CD4-positive, alpha-beta T cell (primary cell): Measurements from ENCODE around the gene NLE1. TPM values are rescaled to one million over a fixed set of nuclear protein-coding genes. Genes with fewer than 3 reads are reported as not detected.
A peak's percentile ranks its signal among the peaks of the same experiment; 100 is the strongest.

Experiments used
- ATAC-seq: fragments of 200-7000 bp; cut with Tn5 transposase; one replicate; pipeline ENCODE4 v1.10.0; 2022; ENCODE audit warnings: mild to moderate bottlenecking; ENCODE audit not compliant: poor library complexity
- CTCF ChIA-PET: fragments of 350-600 bp; sonication (Branson Sonifier 250); formaldehyde crosslinking; loops from one replicate; lab custom pipeline; 2021; ENCODE audit warnings: antibody characterized with exemption, inconsistent platforms; lab: Charles Lee
- POLR2A ChIA-PET: fragments of 350-600 bp; sonication (Branson Sonifier 250); formaldehyde crosslinking; loops from one replicate; lab custom pipeline; 2021; ENCODE audit warnings: antibody characterized with exemption, inconsistent platforms; lab: Charles Lee
- DNase-seq, 14 experiments: peaks; one replicate each; pipeline ENCODE4 v3.0.0-alpha.2; 2013 to 2020; ENCODE audit warnings: mixed read lengths in 2 of 14
- H3K27ac ChIP-seq, 2 donors: one replicate each; pipeline versions ENCODE4 v1.5.1 to v1.7.0; 2013; ENCODE audit warnings: low read length in 2 of 2, low read depth in 1 of 2, mild to moderate bottlenecking in 1 of 2
- H3K27me3 ChIP-seq, 2 experiments: 1 replicate in 1 of 2; 2 replicates in 1 of 2; pipeline versions ENCODE4 v1.6.1 to v1.7.0; 2013; ENCODE audit warnings: low read length in 2 of 2, control low read depth in 1 of 2, mild to moderate bottlenecking in 1 of 2, moderate library complexity in 1 of 2; ENCODE audit not compliant: insufficient read depth in 2 of 2, control insufficient read depth in 1 of 2
- H3K36me3 ChIP-seq: one replicate; pipeline ENCODE4 v1.6.1; 2013; ENCODE audit warnings: low read length, control low read depth; ENCODE audit not compliant: insufficient read depth
- H3K4me1 ChIP-seq: one replicate; pipeline ENCODE4 v1.6.1; 2013; ENCODE audit warnings: low read length, control low read depth; ENCODE audit not compliant: insufficient read depth
- H3K4me3 ChIP-seq: one replicate; pipeline ENCODE4 v1.5.1; 2013; ENCODE audit warnings: mild to moderate bottlenecking, low read length, moderate library complexity
- H3K9me3 ChIP-seq, 2 experiments: 1 replicate in 1 of 2; 2 replicates in 1 of 2; pipeline versions ENCODE4 v1.6.1 to v1.7.0; 2013; ENCODE audit warnings: low read length in 2 of 2, mild to moderate bottlenecking in 2 of 2, control low read depth in 1 of 2, moderate library complexity in 1 of 2; ENCODE audit not compliant: control insufficient read depth in 1 of 2, insufficient read depth in 1 of 2
- H3K27ac Mint-ChIP-seq: one replicate; pipeline ENCODE4 v1.8.0; 2020; ENCODE audit warnings: mixed read lengths
- H3K27me3 Mint-ChIP-seq: one replicate; pipeline ENCODE4 v1.8.0; 2021; ENCODE audit warnings: mixed read lengths
- H3K36me3 Mint-ChIP-seq: one replicate; pipeline ENCODE4 v1.8.0; 2021; ENCODE audit warnings: low read depth, mixed read lengths
- H3K4me1 Mint-ChIP-seq: one replicate; pipeline ENCODE4 v1.8.0; 2021; ENCODE audit warnings: low read depth, mixed read lengths
- H3K4me3 Mint-ChIP-seq: one replicate; pipeline ENCODE4 v1.8.0; 2020; ENCODE audit warnings: mild to moderate bottlenecking, mixed read lengths
- H3K9me3 Mint-ChIP-seq: one replicate; pipeline ENCODE4 v1.8.0; 2020; ENCODE audit warnings: mixed read lengths
- intact Hi-C, 2 experiments: fragments of 100-400 bp; cut with DNase I in 1 of 2; cut with micrococcal nuclease in 1 of 2; formaldehyde crosslinking; loops; one replicate each; pipeline versions ENCODE4 v1.15.1 to v1.9.0; 2023 to 2025; cut with DNase I, micrococcal nuclease
- total RNA-seq, 174 experiments: library from RNA in 2 of 174; stranded (reverse) in 2 of 174; gene quantifications; one replicate each; pipeline ENCODE4 v1.2.3 and lab custom pipeline; 2021 to 2026
- TF ChIP-seq, protein P1 (sequence below): fragments of 200-600 bp; IDR thresholded peaks from one replicate; pipeline ENCODE4 v1.8.0; 2022; ENCODE audit warnings: antibody characterized with exemption, mild to moderate bottlenecking

Gene NLE1
- total RNA-seq, 2 experiments from 2014 or later = 8.9 to 9.5 TPM

GRCh38 chr17:35167666-35168065, 25.6 kb upstream of the NLE1 start:
- no peak overlapping the region for H3K27ac Mint-ChIP-seq
- POLR2A ChIA-PET = interaction anchor here (1.0 to 1.1 kb wide), 2 partner anchors 104 to 208 kb away, joined by 3 read pairs; no protein-coding TSS in a partner anchor

GRCh38 chr17:35167046-35167445, 24.9 kb upstream of the NLE1 start:
- H3K9me3 Mint-ChIP-seq = no peaks in the 10 kb centered on the region
- intact Hi-C loops = loop anchor here in 1 of 2 experiments (10.0 kb wide), 1 partner anchor 638 kb away; the partner anchor contains the start of gene TAF15
- peak in 1 of 14 experiments; percentile 25 for DNase-seq
- TF ChIP-seq, protein P1, sequence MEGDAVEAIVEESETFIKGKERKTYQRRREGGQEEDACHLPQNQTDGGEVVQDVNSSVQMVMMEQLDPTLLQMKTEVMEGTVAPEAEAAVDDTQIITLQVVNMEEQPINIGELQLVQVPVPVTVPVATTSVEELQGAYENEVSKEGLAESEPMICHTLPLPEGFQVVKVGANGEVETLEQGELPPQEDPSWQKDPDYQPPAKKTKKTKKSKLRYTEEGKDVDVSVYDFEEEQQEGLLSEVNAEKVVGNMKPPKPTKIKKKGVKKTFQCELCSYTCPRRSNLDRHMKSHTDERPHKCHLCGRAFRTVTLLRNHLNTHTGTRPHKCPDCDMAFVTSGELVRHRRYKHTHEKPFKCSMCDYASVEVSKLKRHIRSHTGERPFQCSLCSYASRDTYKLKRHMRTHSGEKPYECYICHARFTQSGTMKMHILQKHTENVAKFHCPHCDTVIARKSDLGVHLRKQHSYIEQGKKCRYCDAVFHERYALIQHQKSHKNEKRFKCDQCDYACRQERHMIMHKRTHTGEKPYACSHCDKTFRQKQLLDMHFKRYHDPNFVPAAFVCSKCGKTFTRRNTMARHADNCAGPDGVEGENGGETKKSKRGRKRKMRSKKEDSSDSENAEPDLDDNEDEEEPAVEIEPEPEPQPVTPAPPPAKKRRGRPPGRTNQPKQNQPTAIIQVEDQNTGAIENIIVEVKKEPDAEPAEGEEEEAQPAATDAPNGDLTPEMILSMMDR = no peak
- POLR2A ChIA-PET = interaction anchor here (1.0 to 1.1 kb wide), 2 partner anchors 105 to 208 kb away, joined by 3 read pairs; no protein-coding TSS in a partner anchor
- H3K4me3 Mint-ChIP-seq = no peak overlapping the region
- CTCF ChIA-PET = interaction anchor here (2.1 kb wide), 1 partner anchor 146 kb away, joined by 8 read pairs; no protein-coding TSS in a partner anchor
- no peaks in the 10 kb centered on the region for H3K36me3 ChIP-seq
- no peak overlapping the region for H3K27ac Mint-ChIP-seq
- H3K4me1 Mint-ChIP-seq = peaks cover 38% of the 10 kb centered on the region
- peaks cover 27% of the 10 kb centered on the region for H3K4me1 ChIP-seq
- no peaks in the 10 kb centered on the region for H3K27me3 ChIP-seq
- H3K4me3 ChIP-seq = no peak overlapping the region
- no peaks in the 10 kb centered on the region for H3K27me3 Mint-ChIP-seq
- no peak for ATAC-seq
- H3K27ac ChIP-seq = no peak overlapping the region
- no peaks in the 10 kb centered on the region for H3K36me3 Mint-ChIP-seq
- no peaks in the 10 kb centered on the region for H3K9me3 ChIP-seq

More at GRCh38 chr17:35167666-35168065, 25.6 kb upstream of the NLE1 start:
- no peaks in the 10 kb centered on the region for H3K9me3 ChIP-seq
- H3K4me3 ChIP-seq = no peak overlapping the region
- no peaks in the 10 kb centered on the region for H3K27me3 Mint-ChIP-seq
- TF ChIP-seq, protein P1 = no peak
- intact Hi-C loops = loop anchor here in 1 of 2 experiments (10.0 kb wide), 1 partner anchor 637 kb away; the partner anchor contains the start of gene TAF15
- peaks cover 27% of the 10 kb centered on the region for H3K4me1 ChIP-seq
- no peaks in the 10 kb centered on the region for H3K27me3 ChIP-seq
- H3K9me3 Mint-ChIP-seq = no peaks in the 10 kb centered on the region
- DNase-seq = no peak
- H3K36me3 Mint-ChIP-seq = no peaks in the 10 kb centered on the region
- ATAC-seq = no peak
- peaks cover 38% of the 10 kb centered on the region for H3K4me1 Mint-ChIP-seq
- no peak overlapping the region for H3K27ac ChIP-seq
- H3K4me3 Mint-ChIP-seq = no peak overlapping the region
- H3K36me3 ChIP-seq = no peaks in the 10 kb centered on the region
- CTCF ChIA-PET = no interaction called here

GRCh38 chr17:35166526-35166925, 24.4 kb upstream of the NLE1 start:
- POLR2A ChIA-PET = interaction anchor here (1.4 kb wide), 2 partner anchors 76 to 373 kb away, joined by 4 read pairs; partner anchors contain the start of gene SLFN5
- ATAC-seq = no peak
- Histone ChIP-seq H3K27ac (no peak overlapping the region), H3K4me3 (no peak overlapping the region), H3K4me1 (peaks cover 27% of the 10 kb centered on the region), H3K36me3 (no peaks in the 10 kb centered on the region), H3K9me3 (no peaks in the 10 kb centered on the region), H3K27me3 (no peaks in the 10 kb centered on the region)
- H3K36me3 Mint-ChIP-seq = no peaks in the 10 kb centered on the region
- H3K27ac Mint-ChIP-seq = no peak overlapping the region
- CTCF ChIA-PET = interaction anchor here (0.7 to 2.1 kb wide), 3 partner anchors 76 to 146 kb away, joined by 3 to 8 read pairs (median 3); partner anchors contain the start of gene SLFN5
- no peak overlapping the region for H3K4me3 Mint-ChIP-seq
- H3K4me1 Mint-ChIP-seq = peaks cover 38% of the 10 kb centered on the region
- no peaks in the 10 kb centered on the region for H3K27me3 Mint-ChIP-seq
- peak in 1 of 14 experiments; percentile 19 for DNase-seq
- no peaks in the 10 kb centered on the region for H3K9me3 Mint-ChIP-seq
- intact Hi-C loops = loop anchor here in 1 of 2 experiments (10.0 kb wide), 1 partner anchor 638 kb away; the partner anchor contains the start of gene TAF15
- TF ChIP-seq, protein P1 = no peak
